Left colon (tissue), 2 donors: Measurements from ENCODE around the gene WDR1. TPM values are rescaled to one million over a fixed set of nuclear protein-coding genes. Genes with fewer than 3 reads are reported as not detected.

Source experiments
- ATAC-seq: fragments of 200-7000 bp; cut with Tn5 transposase; one replicate; pipeline ENCODE4 v1.9.1; 2020; ENCODE audit warnings: mild to moderate bottlenecking, moderate library complexity
- DNase-seq, 2 donors: peaks; one replicate each; pipeline ENCODE4 v3.0.0-alpha.2; 2020
- intact Hi-C, 2 donors: fragments of 100-400 bp; cut with DNase I in 1 of 2; cut with micrococcal nuclease in 1 of 2; formaldehyde crosslinking; loops; one replicate each; pipeline versions ENCODE4 v1.11.2 to v1.14.0; 2022; cut with DNase I, micrococcal nuclease
- total RNA-seq, 2 donors: library from RNA; stranded (reverse); fragmentation: NEBNext Ultra II Directional; extraction: Animal tissue kit (Norgen Biotek cat#: 25700); gene quantifications; one replicate each; pipeline ENCODE4 v1.2.1, GENCODE V29; 2021
- donor health status: DM: no; HTN: no; CAD: no.
- donor health status: DM: yes; HTN: yes; CAD: no.

Gene WDR1
- total RNA-seq, 2 donors from 2014 or later = 448 to 457 TPM

GRCh38 chr4:10058371-10058770 lies 58.2 kb downstream of the WDR1 start:
- intact Hi-C loops = no loop called here
- no peak for DNase-seq
- no peak for ATAC-seq

- DNase-seq = no peak
- intact Hi-C loops = no loop called here
- ATAC-seq = no peak
These were observed 59.6 kb downstream of the WDR1 start for GRCh38 chr4:10057023-10057395.

- no peak for ATAC-seq
- DNase-seq = no peak
- intact Hi-C loops = no loop called here
These were observed 60.1 kb downstream of the WDR1 start for GRCh38 chr4:10056334-10057022.

- DNase-seq = no peak
- intact Hi-C loops = no loop called here
- no peak for ATAC-seq
These were observed 60.7 kb downstream of the WDR1 start for GRCh38 chr4:10055871-10056270.

GRCh38 chr4:10054571-10055041 lies 62.0 kb downstream of the WDR1 start:
- no peak for DNase-seq

GRCh38 chr4:10053635-10054453 lies 62.8 kb downstream of the WDR1 start:
- ATAC-seq (no peak), DNase-seq (no peak)
- intact Hi-C loops = no loop called here

More at GRCh38 chr4:10054571-10055041, 62.0 kb downstream of the WDR1 start:
- intact Hi-C loops = no loop called here
- no peak for ATAC-seq

- DNase-seq (no peak), ATAC-seq (no peak)
- intact Hi-C loops = no loop called here
These were observed 65.0 kb downstream of the WDR1 start for GRCh38 chr4:10051517-10052135.

- intact Hi-C loops = no loop called here
- ATAC-seq = no peak
- DNase-seq = no peak
These were observed 65.9 kb downstream of the WDR1 start for GRCh38 chr4:10050721-10051120.

GRCh38 chr4:10050261-10050661 lies 66.3 kb downstream of the WDR1 start:
- ATAC-seq = no peak
- intact Hi-C loops = no loop called here
- DNase-seq = no peak

- intact Hi-C loops = no loop called here
- DNase-seq (no peak), ATAC-seq (no peak)
These were observed 67.5 kb downstream of the WDR1 start for GRCh38 chr4:10048941-10049697.

- ATAC-seq (no peak), DNase-seq (no peak)
- intact Hi-C loops = no loop called here
These were observed 68.6 kb downstream of the WDR1 start for GRCh38 chr4:10047967-10048366.

- ATAC-seq (no peak), DNase-seq (no peak)
- intact Hi-C loops = no loop called here
These were observed 70.1 kb downstream of the WDR1 start for GRCh38 chr4:10046471-10046870.

- intact Hi-C loops = no loop called here
- ATAC-seq = no peak
- no peak for DNase-seq
These were observed 71.1 kb downstream of the WDR1 start for GRCh38 chr4:10045481-10045880.

- ATAC-seq (no peak), DNase-seq (no peak)
- intact Hi-C loops = no loop called here
These were observed 75.6 kb downstream of the WDR1 start for GRCh38 chr4:10041036-10041435.

GRCh38 chr4:10040049-10040892 lies 76.3 kb downstream of the WDR1 start:
- ATAC-seq = no peak
- intact Hi-C loops = no loop called here
- DNase-seq = no peak

GRCh38 chr4:10036807-10037342 lies 79.7 kb downstream of the WDR1 start:
- intact Hi-C loops = no loop called here
- no peak for ATAC-seq
- DNase-seq = no peak

- ATAC-seq (no peak), DNase-seq (no peak)
- intact Hi-C loops = no loop called here
These were observed 81.5 kb downstream of the WDR1 start for GRCh38 chr4:10035130-10035529.

- intact Hi-C loops = no loop called here
- DNase-seq (no peak), ATAC-seq (no peak)
These were observed 81.9 kb downstream of the WDR1 start for GRCh38 chr4:10034612-10035104.
